ENCODE results near the gene CACNA1G.

GRCh38 chr17:50532452-50533024 is 28.0 kb upstream of the CACNA1G start, which contains the start of gene EPN3:
- TF ChIP-seq, protein P1, sequence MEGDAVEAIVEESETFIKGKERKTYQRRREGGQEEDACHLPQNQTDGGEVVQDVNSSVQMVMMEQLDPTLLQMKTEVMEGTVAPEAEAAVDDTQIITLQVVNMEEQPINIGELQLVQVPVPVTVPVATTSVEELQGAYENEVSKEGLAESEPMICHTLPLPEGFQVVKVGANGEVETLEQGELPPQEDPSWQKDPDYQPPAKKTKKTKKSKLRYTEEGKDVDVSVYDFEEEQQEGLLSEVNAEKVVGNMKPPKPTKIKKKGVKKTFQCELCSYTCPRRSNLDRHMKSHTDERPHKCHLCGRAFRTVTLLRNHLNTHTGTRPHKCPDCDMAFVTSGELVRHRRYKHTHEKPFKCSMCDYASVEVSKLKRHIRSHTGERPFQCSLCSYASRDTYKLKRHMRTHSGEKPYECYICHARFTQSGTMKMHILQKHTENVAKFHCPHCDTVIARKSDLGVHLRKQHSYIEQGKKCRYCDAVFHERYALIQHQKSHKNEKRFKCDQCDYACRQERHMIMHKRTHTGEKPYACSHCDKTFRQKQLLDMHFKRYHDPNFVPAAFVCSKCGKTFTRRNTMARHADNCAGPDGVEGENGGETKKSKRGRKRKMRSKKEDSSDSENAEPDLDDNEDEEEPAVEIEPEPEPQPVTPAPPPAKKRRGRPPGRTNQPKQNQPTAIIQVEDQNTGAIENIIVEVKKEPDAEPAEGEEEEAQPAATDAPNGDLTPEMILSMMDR (IDR thresholded peaks at IDR 0.05): no peak
- TF ChIP-seq POLR2A (IDR thresholded peaks at IDR 0.05): no peak

All from testis (tissue), 2 donors.